HG03565 (cell line): ENCODE results near the gene E2F2.

Experiments
- ATAC-seq: cut with Tn5 transposase; IDR thresholded peaks from one replicate; pipeline ENCODE4 v1.9.1; 2021; ENCODE audit warnings: mild to moderate bottlenecking, moderate library complexity; ENCODE audit not compliant: unreplicated experiment

E2F2 gene

GRCh38 chr1:23563755-23564374 lies 32.8 kb upstream of the E2F2 start:
- ATAC-seq = no peak

GRCh38 chr1:23563003-23563402 lies 32.0 kb upstream of the E2F2 start:
- no peak for ATAC-seq

GRCh38 chr1:23562137-23562876 lies 31.3 kb upstream of the E2F2 start:
- ATAC-seq = no peak

GRCh38 chr1:23561813-23562100 lies 30.7 kb upstream of the E2F2 start:
- ATAC-seq = no peak

- no peak for ATAC-seq
Observed at GRCh38 chr1:23561076-23561812, 30.2 kb upstream of the E2F2 start.

- no peak for ATAC-seq
Observed at GRCh38 chr1:23559985-23560741, 29.1 kb upstream of the E2F2 start.

- peak; percentile 61 for ATAC-seq
Observed at GRCh38 chr1:23559136-23559984, 28.3 kb upstream of the E2F2 start, which contains the start of gene ID3. ID3 (minus strand) TSS chr1:23559501; CDS start chr1:23559426, 75 bp downstream.

GRCh38 chr1:23558872-23559135 lies 27.8 kb upstream of the E2F2 start:
- ATAC-seq = no peak

- no peak for ATAC-seq
Observed at GRCh38 chr1:23558140-23558871, 27.3 kb upstream of the E2F2 start.

GRCh38 chr1:23557471-23558124 lies 26.6 kb upstream of the E2F2 start:
- no peak for ATAC-seq

GRCh38 chr1:23556635-23557470 lies 25.8 kb upstream of the E2F2 start:
- no peak for ATAC-seq

- ATAC-seq = no peak
Observed at GRCh38 chr1:23555986-23556634, 25.1 kb upstream of the E2F2 start.

- ATAC-seq = no peak
Observed at GRCh38 chr1:23555270-23555985, 24.4 kb upstream of the E2F2 start.

- ATAC-seq = peak; percentile 40
Observed at GRCh38 chr1:23554481-23555269, 23.6 kb upstream of the E2F2 start.

GRCh38 chr1:23554127-23554480 lies 23.1 kb upstream of the E2F2 start:
- no peak for ATAC-seq

- ATAC-seq = no peak
Observed at GRCh38 chr1:23553231-23554126, 22.4 kb upstream of the E2F2 start.
